SU-DHL-6 (cell line): Measurements from ENCODE around the gene IRF9.

ENCODE experiments used
- CTCF ChIP-seq: fragments of 200-600 bp; sonication (generic); IDR thresholded peaks from one replicate; pipeline ENCODE4 v1.5.1; 2017; ENCODE audit warnings: antibody characterized with exemption, mild to moderate bottlenecking, low read length, moderate library complexity; ENCODE audit not compliant: insufficient read depth, poor library complexity, severe bottlenecking
- EZH2phosphoT487 ChIP-seq: fragments of 200-600 bp; sonication (generic), shearing (Covaris generic); conservative IDR thresholded peaks from 2 replicates; pipeline ENCODE4 v1.6.1; 2018; ENCODE audit warnings: mild to moderate bottlenecking, antibody characterized with exemption, low read length, moderate library complexity, mixed read lengths

GRCh38 chr14:24114532-24115421 is 46.3 kb upstream of the IRF9 start, which contains the start of the genes DCAF11 and NRL:
- TF ChIP-seq CTCF: no peak
- no peak for TF ChIP-seq EZH2phosphoT487
